HG02798 (cell line): ENCODE results near the gene MUC4.

ENCODE experiments used
- ATAC-seq: cut with Tn5 transposase; IDR thresholded peaks from one replicate; pipeline ENCODE4 v1.9.1; 2021; ENCODE audit warnings: mild to moderate bottlenecking; ENCODE audit not compliant: unreplicated experiment, poor library complexity

The MUC4 gene

DNA sequence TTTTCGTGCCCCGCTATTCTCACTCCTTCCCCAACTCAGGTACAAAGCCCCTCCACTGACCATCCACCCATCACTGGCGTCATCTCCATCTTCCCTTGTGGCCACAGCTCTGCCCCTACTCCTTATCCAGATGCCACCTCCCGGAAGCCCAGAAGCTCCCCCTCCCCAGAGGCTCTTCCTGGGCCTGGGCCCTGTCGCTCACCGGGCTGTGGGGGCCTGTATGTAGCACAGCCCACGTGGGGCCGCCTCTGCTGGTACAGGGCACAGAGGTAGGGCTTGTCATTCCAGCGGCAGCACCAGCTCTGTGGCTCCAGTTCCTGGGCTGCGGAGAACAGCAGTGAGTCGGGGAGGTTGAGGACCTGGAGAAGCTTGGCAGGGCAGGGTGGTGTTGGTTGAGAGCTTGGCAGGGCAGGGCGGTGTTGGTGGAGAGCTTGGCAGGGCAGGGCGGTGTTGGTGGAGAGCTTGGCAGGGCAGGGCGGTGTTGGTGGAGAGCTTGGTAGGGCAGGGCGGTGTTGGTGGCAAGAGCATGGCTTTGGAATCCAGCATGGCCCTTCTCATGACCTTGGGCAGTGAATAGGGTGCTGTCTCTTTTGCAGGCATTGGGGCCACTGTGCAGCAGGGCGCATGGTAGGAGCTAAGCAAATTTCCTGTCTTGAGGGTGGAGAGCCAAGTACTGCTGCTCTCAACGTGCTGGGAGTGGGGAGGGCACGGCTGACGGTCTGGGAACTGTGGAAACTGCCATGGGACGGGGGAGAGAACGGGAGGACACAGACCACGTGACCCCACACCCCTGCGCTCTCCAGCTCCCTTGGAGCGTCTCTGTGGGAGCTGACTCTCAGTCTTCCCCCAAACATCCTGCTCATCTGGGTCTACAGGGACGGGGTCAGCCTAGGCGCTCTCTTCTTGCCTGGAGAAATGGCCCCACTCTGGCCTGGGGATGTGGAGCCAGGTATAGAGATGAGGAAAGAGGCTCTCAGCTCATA is 47.6 kb downstream of the MUC4 start:
- ATAC-seq: no peak

DNA sequence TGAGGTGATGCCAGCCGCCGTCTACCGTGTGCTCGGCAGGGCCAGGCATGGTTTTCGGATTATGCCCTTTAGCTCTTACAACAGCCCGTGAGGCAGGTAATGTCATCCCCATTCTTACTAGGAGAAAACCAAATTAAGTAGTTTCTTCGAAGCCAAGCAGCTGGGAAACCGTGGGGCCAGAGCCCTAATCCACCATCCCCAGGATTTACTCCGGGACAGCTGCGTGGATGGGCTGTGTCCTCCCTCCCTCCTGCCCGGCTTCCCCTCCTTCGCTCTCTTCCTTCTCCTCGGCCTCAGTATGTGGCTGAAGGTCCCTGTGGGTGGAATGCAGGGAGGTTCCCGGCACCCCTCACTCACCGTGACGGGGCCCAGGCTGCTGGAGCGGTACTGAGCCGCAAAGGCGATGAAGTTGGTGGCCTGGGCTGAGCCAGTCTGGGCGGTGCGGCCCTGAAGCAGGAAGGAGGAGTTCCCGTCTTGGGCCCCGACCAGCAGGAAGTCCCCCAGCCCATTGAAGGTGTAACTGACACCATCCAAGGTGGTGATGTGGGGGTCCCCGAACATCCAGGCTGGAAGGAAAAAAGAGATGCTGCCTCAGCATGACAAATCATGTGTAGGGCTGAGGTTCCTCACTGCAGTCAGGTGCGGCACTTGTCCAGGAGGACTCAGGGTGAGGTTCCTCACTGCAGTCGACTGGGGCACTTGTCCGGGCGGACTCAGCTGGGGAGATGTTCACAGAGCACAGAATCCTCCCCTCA is 48.5 kb downstream of the MUC4 start:
- ATAC-seq: no peak

DNA sequence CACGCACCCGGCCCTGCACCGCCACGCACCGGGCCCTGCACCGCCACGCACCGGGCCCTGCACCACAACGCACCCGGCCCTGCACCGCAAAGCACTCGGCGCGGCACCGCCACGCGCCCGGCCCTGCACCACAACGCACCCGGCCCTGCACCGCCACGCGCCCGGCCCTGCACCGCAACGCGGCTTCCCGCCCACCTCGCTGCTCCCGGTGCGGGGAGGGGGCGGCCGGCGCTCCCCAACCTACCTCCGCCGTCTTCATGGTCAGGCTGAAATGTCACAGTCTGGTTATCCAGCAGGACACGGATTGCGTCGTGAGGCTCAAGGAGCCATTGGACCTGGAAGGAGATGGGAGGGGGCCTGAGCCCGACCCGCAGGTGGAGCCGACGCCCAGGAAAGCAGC is 49.1 kb downstream of the MUC4 start:
- no peak for ATAC-seq

DNA sequence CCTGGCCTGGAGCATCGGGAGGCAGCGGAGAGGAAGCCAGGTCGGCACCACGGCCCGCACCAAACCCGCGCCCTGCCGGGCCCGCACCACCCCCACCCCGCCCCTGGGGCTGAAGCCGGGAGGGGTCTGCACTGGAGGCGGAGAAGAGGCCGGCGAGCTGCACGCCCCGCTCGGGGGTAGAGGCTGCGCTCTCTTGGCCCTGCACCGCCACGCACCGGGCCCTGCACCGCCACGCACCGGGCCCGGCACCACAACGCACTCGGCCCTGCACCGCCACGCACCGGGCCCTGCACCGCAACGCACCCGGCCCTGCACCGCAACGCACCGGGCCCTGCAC is 49.5 kb downstream of the MUC4 start:
- ATAC-seq: no peak

DNA sequence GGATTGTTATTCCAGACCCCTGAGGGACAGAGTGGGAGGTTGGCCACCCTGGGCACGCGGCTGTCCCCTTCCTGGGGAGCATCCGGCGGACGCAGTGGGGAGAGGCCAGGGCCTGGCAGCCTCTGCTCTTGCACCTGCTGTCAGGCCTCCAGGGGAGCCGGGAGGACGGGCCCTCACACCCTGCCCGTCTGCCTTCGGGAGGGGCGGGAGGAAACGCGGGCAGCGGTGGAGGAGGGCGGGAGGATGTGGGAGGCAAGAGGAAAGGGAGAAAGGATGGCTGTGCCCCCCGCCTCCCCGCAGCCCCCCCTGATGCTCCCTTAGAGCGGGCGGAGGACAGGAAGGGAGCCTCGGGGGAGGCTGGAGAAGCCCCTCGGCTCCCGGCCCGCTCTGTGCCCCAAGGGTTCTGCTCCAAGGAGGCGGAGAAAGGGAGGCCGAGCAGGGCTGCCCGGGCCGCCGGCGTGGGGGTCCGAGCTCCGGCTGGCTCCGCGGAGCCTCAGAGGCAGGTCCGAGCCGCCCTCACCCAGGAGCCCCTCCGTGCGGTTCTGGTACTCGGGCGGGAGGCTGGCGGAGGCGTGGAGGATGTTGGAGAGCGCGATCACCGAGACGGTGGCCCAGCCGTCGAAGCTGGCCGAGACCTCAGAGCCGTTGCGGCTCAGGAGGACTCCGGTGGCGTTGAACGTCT is 50.0 kb downstream of the MUC4 start:
- no peak for ATAC-seq

DNA sequence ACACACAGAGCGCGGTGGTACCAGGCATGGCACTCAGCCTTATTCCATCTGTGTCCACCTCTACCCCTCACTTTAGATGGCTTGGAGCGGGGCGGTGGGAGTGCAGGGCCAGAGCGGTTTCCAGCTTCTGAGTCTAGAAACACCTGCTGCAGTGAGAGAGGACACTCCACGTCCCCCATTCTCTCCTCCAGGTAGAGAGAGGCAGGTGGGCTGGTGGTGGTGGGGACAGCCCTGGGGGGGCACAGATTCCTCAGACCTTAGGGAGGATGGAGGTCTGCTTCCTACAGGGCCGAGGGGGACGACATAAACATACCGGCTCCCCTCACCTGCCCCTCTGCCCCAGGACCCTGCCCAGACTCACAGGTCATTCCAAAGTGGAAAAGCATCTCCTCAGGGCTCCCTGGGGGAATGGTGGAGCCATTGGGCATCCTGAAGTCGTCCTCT is 50.6 kb downstream of the MUC4 start:
- ATAC-seq: no peak

DNA sequence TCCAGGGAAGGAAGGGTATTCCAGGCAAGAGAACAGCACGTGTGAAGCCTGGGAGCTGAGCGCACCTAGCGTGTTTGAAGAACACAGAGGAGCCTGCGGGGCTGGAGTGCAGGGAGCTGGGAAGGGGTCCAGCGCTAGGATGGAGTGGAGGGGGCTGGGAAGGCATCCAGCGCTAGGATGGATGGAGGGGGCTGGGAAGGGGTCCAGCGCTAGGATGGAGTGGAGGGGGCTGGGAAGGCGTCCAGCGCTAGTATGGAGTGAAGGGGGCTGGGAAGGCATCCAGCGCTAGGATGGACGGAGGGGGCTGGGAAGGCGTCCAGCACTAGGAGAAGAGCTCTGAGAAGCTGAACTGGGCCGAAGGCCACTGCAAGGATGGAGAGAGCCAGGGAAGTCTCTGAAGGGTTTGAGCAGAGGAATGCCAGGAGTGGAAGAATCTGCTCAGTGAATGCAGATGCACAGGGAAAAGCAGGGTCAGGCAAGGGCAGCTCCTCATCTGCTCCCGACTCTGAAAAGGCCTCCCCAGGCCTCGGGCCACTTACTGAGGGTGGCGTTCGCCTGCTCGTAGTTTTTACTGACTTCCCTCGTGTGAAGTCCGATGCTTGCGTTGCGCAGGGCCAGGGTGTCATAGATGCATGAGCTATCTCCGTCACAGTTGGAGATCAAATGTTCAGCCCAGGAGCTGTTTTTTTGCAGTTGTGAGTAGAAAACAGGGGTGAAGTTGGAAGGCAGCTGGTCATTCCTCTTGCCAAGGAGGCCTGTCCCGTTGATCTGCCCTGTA is 51.2 kb downstream of the MUC4 start:
- no peak for ATAC-seq

DNA sequence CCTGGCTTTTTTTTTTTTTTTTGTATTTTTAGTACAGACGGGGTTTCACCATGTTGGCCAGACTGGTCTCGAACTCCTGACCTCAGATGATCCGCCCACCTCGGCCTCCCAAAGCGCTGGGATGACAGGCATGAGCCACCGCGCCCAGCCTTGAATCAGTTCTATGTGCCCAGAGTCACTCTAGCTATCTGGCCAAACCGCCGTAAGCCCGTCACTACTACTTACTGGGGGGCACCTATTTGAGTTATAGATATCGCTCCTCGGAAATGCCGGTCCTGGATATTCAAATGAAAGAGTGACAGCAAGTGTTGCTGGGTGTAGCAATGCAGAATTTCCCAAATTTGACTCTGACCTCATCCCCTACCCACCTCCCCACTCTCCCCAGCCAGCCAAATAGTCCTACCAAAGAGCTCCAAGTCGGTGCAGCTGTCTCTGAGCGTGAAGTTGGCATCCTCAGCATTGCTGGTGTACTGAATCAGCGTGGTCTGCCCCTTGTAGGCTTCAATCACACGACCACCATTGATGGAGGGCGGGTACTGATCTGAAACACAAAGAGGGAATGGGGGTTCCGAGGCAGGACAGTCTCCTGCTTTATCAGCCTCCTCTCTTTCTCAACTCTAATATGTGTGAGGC is 52.9 kb downstream of the MUC4 start:
- ATAC-seq: no peak

DNA sequence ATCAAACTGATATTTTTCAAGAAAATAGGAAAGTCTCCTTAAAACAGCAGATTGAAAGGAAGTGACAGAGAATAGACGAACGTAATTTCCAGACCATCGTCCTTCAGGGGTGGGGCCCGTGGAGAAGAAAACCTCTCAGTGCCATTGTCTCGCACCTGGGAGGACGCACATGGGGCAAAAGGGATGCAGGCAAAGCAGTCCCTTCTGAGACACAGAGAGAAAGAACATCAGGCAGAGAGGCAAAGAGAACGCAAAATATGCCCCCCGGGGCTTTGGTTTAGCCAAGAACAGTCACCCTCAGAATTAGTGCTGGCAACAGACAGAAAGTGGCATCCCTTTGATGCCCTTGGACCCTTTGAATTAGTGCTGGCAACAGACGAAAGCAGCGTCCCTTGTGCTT is 53.9 kb downstream of the MUC4 start:
- no peak for ATAC-seq

DNA sequence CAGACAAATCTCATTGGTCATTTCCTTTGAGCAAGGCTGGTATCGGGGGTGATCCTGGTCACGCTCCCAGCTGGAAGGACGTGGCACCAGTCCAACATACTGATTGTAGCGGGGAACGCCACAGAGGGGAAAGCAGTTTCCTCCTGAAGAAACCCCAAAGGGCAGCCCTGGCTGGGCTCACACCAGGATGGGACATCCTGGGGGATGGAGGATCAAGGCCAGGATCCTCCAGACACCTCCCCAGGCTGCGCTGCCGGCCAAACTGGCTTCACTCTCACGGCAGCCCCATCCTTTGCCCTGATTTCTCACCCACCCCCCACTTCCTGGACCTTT is 54.3 kb downstream of the MUC4 start:
- ATAC-seq: no peak

DNA sequence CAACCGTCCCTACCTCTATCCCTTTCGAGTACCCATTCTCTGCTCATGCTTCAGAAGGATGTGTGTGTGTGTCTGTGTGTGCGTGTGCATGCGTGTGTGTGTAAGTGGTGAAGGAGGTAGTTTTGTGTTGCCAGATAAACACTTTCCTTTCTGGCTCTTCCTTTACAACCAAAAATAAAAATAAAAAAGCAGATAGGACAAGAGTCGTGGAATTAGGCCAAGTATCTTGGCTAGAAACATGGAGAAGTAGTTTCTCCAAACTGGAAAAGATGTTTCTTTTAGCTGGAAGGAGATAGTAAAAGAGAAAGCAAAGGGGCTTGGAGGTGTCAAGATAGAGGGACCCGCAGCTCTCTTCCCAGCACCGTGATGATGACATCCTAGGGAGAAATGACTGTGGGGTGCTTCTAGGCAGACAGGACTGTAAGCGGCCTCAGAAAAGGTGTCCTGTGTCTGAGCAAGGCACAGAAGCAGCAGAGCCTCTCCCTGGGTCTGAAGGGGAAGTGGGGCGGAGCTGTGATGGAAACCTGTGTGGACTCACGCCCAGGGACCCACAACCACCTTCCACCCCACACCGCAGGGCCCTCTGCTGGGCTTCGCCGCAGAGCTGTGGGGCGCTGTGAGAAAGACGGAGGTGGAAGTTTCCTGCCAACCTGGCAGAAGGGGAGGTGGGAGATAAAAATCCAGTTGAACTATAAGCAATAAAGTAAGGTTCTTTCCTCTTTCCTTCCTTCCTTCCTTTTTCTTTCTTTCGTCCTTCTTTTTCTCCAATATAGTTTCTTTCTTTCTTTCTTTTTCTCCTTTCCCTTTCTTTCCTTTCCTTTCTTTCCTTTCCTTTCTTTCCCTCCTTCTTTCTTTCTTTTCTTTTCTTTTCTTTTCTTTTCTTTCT is 55.7 kb downstream of the MUC4 start:
- ATAC-seq: no peak

DNA sequence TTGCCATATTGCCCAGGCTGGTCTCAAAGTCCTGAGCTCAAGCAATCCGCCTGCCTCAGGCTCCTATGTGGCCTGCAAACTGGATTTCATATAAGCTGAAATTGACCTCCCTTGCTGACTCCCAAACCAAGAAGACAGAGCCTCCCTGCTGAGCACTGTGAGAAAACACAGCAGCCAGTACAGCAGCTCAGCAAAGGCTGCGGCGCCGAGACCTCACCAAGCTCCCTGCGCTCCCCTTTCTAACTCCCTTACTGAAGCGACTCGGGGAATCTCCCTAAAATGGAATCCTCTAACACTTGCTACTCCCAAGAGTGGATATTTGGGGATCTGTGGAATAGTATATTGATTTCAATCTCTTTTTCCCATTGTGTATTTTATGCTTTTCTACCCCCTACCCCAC is 56.3 kb downstream of the MUC4 start:
- ATAC-seq: no peak

DNA sequence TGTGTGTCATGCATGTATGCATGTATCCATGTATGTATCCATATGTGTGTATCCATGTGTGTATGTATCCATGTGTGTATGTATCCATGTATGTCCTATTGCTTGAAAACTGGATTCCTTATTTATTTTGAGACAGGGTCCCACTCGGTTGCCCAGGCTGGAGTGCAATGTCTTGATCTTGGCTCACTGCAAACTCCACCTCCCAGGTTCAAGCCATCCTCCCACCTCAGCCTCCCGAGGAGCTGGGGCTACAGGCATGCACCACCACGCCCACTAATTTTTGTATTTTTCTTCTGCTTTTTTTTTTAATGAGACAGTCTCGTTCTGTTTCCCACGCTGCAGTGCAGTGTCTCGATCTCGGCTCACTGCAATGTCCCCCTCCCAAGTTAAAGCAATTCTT is 56.8 kb downstream of the MUC4 start:
- ATAC-seq: no peak

DNA sequence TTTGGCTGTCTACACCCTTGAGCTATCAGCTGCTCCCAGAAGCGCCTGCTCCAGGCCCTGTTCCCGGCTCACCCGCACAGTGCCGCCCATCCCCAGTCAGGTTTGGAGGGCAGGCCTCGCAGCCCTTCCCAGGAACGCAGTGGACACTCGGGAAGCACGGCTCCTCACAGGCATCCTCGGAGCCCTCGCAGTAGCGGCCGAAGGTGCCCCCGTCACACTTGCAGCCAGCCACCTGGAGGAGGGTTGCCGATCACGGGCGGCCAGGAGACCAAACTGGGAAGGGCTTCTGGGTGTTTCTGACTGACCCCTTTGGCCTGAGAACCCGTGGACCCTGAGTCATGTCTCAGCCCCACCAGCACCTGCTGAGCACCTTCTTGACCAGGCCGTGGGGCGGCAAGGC is 57.6 kb downstream of the MUC4 start:
- no peak for ATAC-seq

DNA sequence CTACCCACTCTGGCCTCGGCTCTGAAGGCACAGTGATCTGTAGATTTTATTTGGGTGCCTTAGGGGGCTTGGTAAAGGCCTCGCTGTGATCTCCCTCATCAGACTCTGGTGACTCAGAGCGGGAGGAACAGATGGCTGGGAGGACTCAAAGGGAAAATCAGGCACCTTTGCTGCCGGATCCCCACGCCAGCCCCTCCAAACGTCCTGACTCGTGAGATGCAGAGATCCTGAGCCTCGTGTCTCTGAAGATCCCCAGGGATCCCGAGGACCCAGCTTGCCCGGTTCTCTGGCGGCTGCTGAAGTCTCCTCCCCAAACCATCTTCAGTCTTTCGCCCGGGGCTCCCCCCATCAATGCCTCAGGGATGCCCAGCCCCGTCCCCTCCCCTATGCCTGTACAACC is 58.1 kb downstream of the MUC4 start:
- no peak for ATAC-seq

DNA sequence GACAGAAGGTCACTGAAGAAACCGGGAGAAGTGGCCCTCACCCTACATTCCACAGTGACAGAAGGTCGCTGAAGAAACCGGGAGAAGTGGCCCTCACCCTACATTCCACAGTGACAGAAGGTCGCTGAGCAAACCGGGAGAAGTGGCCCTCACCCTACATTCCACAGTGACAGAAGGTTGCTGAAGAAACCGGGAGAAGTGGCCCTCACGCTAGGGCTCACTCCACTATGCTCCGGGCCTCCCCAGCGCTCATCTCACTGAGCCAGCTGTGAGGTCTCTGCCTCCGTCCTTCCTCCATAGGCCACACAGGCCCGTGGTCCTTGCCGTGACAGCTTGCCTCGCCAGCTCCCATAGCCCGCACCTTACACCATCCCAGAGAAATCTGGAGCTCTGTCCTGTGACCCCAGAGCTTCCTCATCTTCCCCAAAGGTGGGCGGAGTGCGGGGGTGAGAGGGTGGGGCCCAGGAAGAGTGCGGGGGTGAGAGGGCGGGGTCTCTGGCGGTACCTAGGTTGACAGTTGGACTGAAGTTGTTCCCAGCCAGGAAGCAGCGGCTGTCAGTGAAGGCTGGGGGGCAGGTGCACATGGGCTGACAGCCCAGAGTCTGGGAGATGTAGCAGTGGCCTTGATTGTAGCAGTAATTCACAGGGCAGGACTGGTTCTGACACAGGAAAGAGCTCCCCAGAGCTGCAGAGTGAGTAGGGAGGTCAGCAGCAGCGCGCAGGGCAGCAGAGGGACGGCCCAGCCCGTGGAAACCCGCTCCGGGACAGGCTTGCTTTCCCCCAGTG is 59.0 kb downstream of the MUC4 start:
- no peak for ATAC-seq

DNA sequence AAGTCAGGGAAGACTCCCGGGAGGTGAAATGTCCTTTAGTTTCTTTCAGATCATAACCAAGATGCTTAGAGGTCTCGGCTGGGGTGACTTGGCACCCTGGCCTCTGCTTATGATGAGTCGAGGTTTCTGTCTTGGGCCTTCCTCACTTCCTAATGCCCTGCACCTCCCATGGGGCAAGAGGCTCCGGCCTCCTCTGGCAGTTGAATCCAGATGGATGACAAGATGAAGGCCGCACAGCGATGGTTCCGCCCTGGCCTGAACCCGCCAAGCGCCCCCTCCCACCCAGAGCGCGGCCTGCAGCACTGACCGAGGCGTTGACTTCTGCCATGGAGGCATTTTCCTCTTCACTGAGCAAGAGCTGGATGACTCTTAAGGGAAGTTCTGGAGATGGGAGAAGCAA is 59.7 kb downstream of the MUC4 start:
- no peak for ATAC-seq

DNA sequence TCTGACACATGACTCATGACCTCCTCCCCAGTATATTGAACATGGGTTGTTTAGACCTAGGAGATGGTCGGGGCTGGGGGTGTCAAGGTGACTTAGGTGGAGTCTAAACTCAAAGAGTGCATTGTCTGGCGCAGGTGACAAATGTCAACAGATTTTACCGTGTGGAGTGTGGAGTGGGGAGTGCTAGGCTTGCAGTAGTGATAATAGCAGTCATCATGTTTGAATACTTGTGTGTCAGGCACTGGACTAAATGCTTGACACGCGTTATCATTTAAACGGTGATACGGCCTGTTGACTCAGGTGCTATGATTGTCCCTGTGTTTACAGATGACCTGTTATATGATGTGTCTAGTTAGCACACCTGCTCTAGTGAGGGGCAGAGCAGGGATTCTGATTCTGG is 60.2 kb downstream of the MUC4 start:
- no peak for ATAC-seq
